PC-9 (cell line): ENCODE data around the gene RBM33. TPM values are rescaled to one million over a fixed set of nuclear protein-coding genes. Genes with fewer than 3 reads are reported as not detected.

ENCODE experiments used
- BruUV-seq: library from RNA; stranded (reverse); fragments of 400-500 nt; replicated peaks from 2 replicates; lab custom pipeline; 2021; lab: Mats Ljungman, UMichigan
- CTCF ChIA-PET: fragments of 300-600 bp; sonication (Branson Sonifier 250); formaldehyde crosslinking; loops from one replicate; lab custom pipeline; 2022; ENCODE audit warnings: antibody characterized with exemption; lab: Charles Lee
- POLR2A ChIA-PET: fragments of 300-600 bp; sonication (Branson Sonifier 250); formaldehyde crosslinking; loops from one replicate; lab custom pipeline; 2022; ENCODE audit warnings: antibody characterized with exemption; ENCODE audit not compliant: unreplicated experiment; lab: Charles Lee
- DNase-seq, 2 experiments: peaks; one replicate each; pipeline versions ENCODE4 v3.0.0 to v3.0.0-alpha.2; 2015 to 2022; ENCODE audit warnings: mixed read lengths in 1 of 2
- H2AFZ ChIP-seq: fragments of 200-600 bp; sonication (generic); 2 replicates; pipeline ENCODE4 v1.8.1; 2017; ENCODE audit warnings: antibody characterized with exemption
- H3F3A ChIP-seq: fragments of 200-600 bp; sonication (generic); 2 replicates; pipeline ENCODE4 v1.8.1; 2017; ENCODE audit warnings: antibody characterized with exemption, mild to moderate bottlenecking, low read depth; ENCODE audit not compliant: insufficient read depth
- H3K27ac ChIP-seq: fragments of 200-600 bp; sonication (generic); 2 replicates; pipeline ENCODE4 v1.6.1; 2016; ENCODE audit warnings: mixed run types
- H3K27me3 ChIP-seq: fragments of 200-600 bp; sonication (generic); 2 replicates; pipeline ENCODE4 v1.6.1; 2016; ENCODE audit warnings: low read depth, mixed run types; ENCODE audit not compliant: insufficient read depth
- H3K36me3 ChIP-seq: fragments of 200-600 bp; sonication (generic); 2 replicates; pipeline ENCODE4 v1.6.1; 2016; ENCODE audit warnings: low read depth, mixed run types
- H3K4me1 ChIP-seq: fragments of 200-600 bp; sonication (generic); replicated peaks from 2 replicates; pipeline ENCODE4 v1.6.1; 2016; ENCODE audit warnings: mixed run types; ENCODE audit not compliant: insufficient read depth
- H3K4me2 ChIP-seq: fragments of 200-600 bp; sonication (generic); 2 replicates; pipeline ENCODE4 v1.6.1; 2017; ENCODE audit warnings: mixed run types
- H3K4me3 ChIP-seq: fragments of 200-600 bp; sonication (generic); 2 replicates; pipeline ENCODE4 v1.6.1; 2016; ENCODE audit warnings: mixed run types
- H3K79me2 ChIP-seq: fragments of 200-600 bp; sonication (generic); 2 replicates; pipeline ENCODE4 v1.6.1; 2017; ENCODE audit warnings: low read depth, mixed run types
- H3K9me2 ChIP-seq: fragments of 200-600 bp; sonication (generic); 2 replicates; pipeline ENCODE4 v1.8.1; 2017; ENCODE audit warnings: mild to moderate bottlenecking; ENCODE audit not compliant: insufficient read depth
- H3K9me3 ChIP-seq: fragments of 200-600 bp; sonication (generic); 2 replicates; pipeline ENCODE4 v1.8.1; 2016; ENCODE audit warnings: low read depth; ENCODE audit not compliant: insufficient read depth
- H4K20me1 ChIP-seq: fragments of 200-600 bp; sonication (generic); 2 replicates; pipeline ENCODE4 v1.8.1; 2017; ENCODE audit not compliant: insufficient read depth
- CTCF ChIP-seq: fragments of 200-600 bp; sonication (generic); conservative IDR thresholded peaks from 2 replicates; pipeline ENCODE4 v1.6.1; 2017; ENCODE audit warnings: mixed run types, antibody characterized with exemption, mild to moderate bottlenecking, moderate library complexity
- EZH2 ChIP-seq: fragments of 200-600 bp; sonication (generic); IDR thresholded peaks from 2 replicates; pipeline ENCODE4 v1.8.0; 2017; ENCODE audit warnings: antibody characterized with exemption, low read depth
- intact Hi-C: fragments of 100-400 bp; cut with micrococcal nuclease; formaldehyde crosslinking; loops from one replicate; pipeline ENCODE4 v1.10.0; 2022; ENCODE audit not compliant: unreplicated experiment
- total RNA-seq: library from RNA; stranded (reverse); gene quantifications from 2 replicates; pipeline ENCODE4 v1.2.3, GENCODE V29; 2021

The RBM33 gene
- total RNA-seq, 1 experiment from 2014 or later, result 85.7 TPM

- TF ChIP-seq CTCF (no peak), EZH2 (no peak)
- H3K4me2 ChIP-seq, result peak overlapping the region; percentile 41
- CTCF ChIA-PET, result interaction anchor here (0.6 kb wide), 1 partner anchor 347 kb away, joined by 7 read pairs; no protein-coding TSS in a partner anchor
- no peak overlapping the region for H3K27ac ChIP-seq
- no peaks in the 10 kb centered on the region for H4K20me1 ChIP-seq
- H3K4me1 ChIP-seq, result peaks cover 39% of the 10 kb centered on the region
- no peak for DNase-seq
- POLR2A ChIA-PET, result no interaction called here
- no peaks in the 10 kb centered on the region for H3K9me2 ChIP-seq
- intact Hi-C loops, result no loop called here
- no peaks in the 10 kb centered on the region for H3F3A ChIP-seq
- H3K79me2 ChIP-seq, result no peaks in the 10 kb centered on the region
- H2AFZ ChIP-seq, result 0 out of 2 replicates have a peak overlapping the region, but pooled peaks have one; percentile 24
- no peaks in the 10 kb centered on the region for H3K27me3 ChIP-seq
- H3K36me3 ChIP-seq, result no peaks in the 10 kb centered on the region
- no peak overlapping the region for H3K4me3 ChIP-seq
- no TSS peak for BruUV-seq
- H3K9me3 ChIP-seq, result no peaks in the 10 kb centered on the region
These were observed 166.5 kb downstream of the RBM33 start for GRCh38 chr7:155810770-155811559.

GRCh38 chr7:155811560-155811894, 167.1 kb downstream of the RBM33 start:
- 0 out of 2 replicates have a peak overlapping the region, but pooled peaks have one; percentile 24 for H2AFZ ChIP-seq
- CTCF ChIA-PET, result interaction anchor here (0.6 kb wide), 1 partner anchor 346 kb away, joined by 7 read pairs; no protein-coding TSS in a partner anchor
- DNase-seq, result no peak
- intact Hi-C loops, result no loop called here
- H3K36me3 ChIP-seq, result no peaks in the 10 kb centered on the region
- TF ChIP-seq EZH2, result no peak
- no peak for TF ChIP-seq CTCF
- peaks cover 39% of the 10 kb centered on the region for H3K4me1 ChIP-seq
- no peak overlapping the region for H3K27ac ChIP-seq
- H3K4me2 ChIP-seq, result peak overlapping the region; percentile 41
- H3K79me2 ChIP-seq, result no peaks in the 10 kb centered on the region
- no peaks in the 10 kb centered on the region for H3K27me3 ChIP-seq
- H3K4me3 ChIP-seq, result 0 out of 2 replicates have a peak overlapping the region, but pooled peaks have one; percentile 3
- no peaks in the 10 kb centered on the region for H3K9me2 ChIP-seq
- H3F3A ChIP-seq, result no peaks in the 10 kb centered on the region
- no peaks in the 10 kb centered on the region for H3K9me3 ChIP-seq
- POLR2A ChIA-PET, result no interaction called here
- no peaks in the 10 kb centered on the region for H4K20me1 ChIP-seq
- BruUV-seq, result no TSS peak

GRCh38 chr7:155811895-155812761, 167.7 kb downstream of the RBM33 start, which contains the start of gene SHH:
SHH (minus strand) TSS chr7:155812463; CDS start chr7:155812122, 341 bp downstream.
- H2AFZ ChIP-seq, result 0 out of 2 replicates have a peak within 1 kb of the TSS, but pooled peaks have one; percentile 24
- DNase-seq, result no peak
- H3K36me3 ChIP-seq, result no peaks in the 10 kb centered on the region
- intact Hi-C loops, result no loop called here
- TF ChIP-seq EZH2 (no peak), CTCF (no peak)
- H3K79me2 ChIP-seq, result no peaks in the 10 kb centered on the region
- no peak within 1 kb of the TSS for H3K27ac ChIP-seq
- ChIA-PET POLR2A (no interaction called here), CTCF (no interaction called here)
- 0 out of 2 replicates have a peak within 1 kb of the TSS, but pooled peaks have one; percentile 3 for H3K4me3 ChIP-seq
- no peaks in the 10 kb centered on the region for H3K27me3 ChIP-seq
- H3K9me3 ChIP-seq, result no peaks in the 10 kb centered on the region
- H3K9me2 ChIP-seq, result no peaks in the 10 kb centered on the region
- peak within 1 kb of the TSS; percentile 41 for H3K4me2 ChIP-seq
- H3F3A ChIP-seq, result no peaks in the 10 kb centered on the region
- H4K20me1 ChIP-seq, result no peaks in the 10 kb centered on the region
- H3K4me1 ChIP-seq, result peaks cover 39% of the 10 kb centered on the region
- BruUV-seq, result no TSS peak
